RWPE1 (cell line): ENCODE results near the gene CLECL1.

Experiments
- CTCF ChIA-PET: fragments of 350-600 bp; sonication (Branson Sonifier 250); formaldehyde crosslinking; extraction: SDS; loops from one replicate; lab custom pipeline; 2021; lab: Yijun Ruan, JAX
- POLR2A ChIA-PET: fragments of 400-600 bp; formaldehyde crosslinking; extraction: SDS; loops from one replicate; lab custom pipeline; 2020; ENCODE audit warnings: antibody characterized with exemption; ENCODE audit not compliant: low non-redundant PET; lab: Yijun Ruan, JAX
- DNase-seq: peaks from one replicate; pipeline ENCODE4 v3.0.0; 2012; ENCODE audit warnings: low spot score
- H3K27ac ChIP-seq: fragments of 450-650 bp; 2 replicates; pipeline ENCODE4 v1.5.1; 2017
- TF ChIP-seq, protein P1 (sequence below): fragments of 450-650 bp; conservative IDR thresholded peaks from 2 replicates; pipeline ENCODE4 v1.5.1; 2017; ENCODE audit warnings: low read depth, mild to moderate bottlenecking

CLECL1 gene

GRCh38 chr12:9729082-9729481 lies 3.8 kb downstream of the CLECL1 start:
- DNase-seq, result no peak
- TF ChIP-seq, protein P1, sequence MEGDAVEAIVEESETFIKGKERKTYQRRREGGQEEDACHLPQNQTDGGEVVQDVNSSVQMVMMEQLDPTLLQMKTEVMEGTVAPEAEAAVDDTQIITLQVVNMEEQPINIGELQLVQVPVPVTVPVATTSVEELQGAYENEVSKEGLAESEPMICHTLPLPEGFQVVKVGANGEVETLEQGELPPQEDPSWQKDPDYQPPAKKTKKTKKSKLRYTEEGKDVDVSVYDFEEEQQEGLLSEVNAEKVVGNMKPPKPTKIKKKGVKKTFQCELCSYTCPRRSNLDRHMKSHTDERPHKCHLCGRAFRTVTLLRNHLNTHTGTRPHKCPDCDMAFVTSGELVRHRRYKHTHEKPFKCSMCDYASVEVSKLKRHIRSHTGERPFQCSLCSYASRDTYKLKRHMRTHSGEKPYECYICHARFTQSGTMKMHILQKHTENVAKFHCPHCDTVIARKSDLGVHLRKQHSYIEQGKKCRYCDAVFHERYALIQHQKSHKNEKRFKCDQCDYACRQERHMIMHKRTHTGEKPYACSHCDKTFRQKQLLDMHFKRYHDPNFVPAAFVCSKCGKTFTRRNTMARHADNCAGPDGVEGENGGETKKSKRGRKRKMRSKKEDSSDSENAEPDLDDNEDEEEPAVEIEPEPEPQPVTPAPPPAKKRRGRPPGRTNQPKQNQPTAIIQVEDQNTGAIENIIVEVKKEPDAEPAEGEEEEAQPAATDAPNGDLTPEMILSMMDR, result no peak
- ChIA-PET POLR2A (no interaction called here), CTCF (interaction anchor here (1.2 kb wide), 1 partner anchor 14 kb away, joined by 6 read pairs; no protein-coding TSS in a partner anchor)
- no peak overlapping the region for H3K27ac ChIP-seq

DNA sequence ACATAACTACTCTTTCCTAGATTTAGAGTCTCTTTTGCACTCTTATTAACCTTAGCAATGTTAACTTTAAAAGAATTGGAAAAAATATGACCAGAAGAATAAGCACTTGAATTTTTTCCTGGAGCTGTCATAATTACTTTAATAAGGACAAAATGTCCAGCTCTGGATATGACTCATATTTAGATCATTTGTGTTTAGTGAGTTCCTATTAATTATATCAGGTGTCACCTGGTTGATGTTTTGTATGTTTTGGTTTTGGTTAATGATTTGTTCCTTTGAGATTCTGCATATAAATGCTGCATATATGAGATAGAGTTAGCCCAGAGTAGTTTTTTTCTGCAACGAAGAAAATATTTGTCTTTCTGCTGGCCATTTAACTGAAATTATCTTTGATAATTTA lies 5.1 kb downstream of the CLECL1 start:
- CTCF ChIA-PET, result interaction anchor here (1.0 kb wide), 1 partner anchor 19 kb away, joined by 3 read pairs; no protein-coding TSS in a partner anchor
- no peak for DNase-seq
- H3K27ac ChIP-seq, result no peak overlapping the region
- POLR2A ChIA-PET, result no interaction called here
- TF ChIP-seq, protein P1, result no peak

- ChIA-PET CTCF (interaction anchor here (0.8 kb wide), 1 partner anchor 18 kb away, joined by 4 read pairs; no protein-coding TSS in a partner anchor), POLR2A (interaction anchor here (0.5 kb wide), 1 partner anchor 1276 kb away, joined by 3 read pairs; no protein-coding TSS in a partner anchor)
- TF ChIP-seq, protein P1, result no peak
- no peak overlapping the region for H3K27ac ChIP-seq
- DNase-seq, result no peak
These were observed 7.6 kb downstream of the CLECL1 start for GRCh38 chr12:9725213-9725870.

DNA sequence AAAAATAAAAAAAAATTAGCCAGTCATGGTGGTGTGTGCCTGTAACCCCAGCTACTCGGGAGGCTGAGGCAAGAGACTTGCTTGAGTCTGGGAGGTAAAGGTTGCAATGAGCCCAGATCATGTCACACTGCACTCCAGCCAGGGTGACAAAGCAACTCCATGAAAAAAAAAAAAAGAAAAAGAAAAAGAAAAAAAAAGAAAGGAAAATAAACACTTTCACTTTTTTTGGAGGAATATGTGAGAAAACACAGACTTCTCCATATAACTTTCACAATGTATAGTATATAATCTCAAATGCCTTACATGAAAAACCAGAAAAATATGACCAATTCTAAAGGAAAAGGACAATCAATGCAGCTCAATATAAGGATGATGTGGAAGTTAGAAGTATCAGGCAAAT lies 8.9 kb downstream of the CLECL1 start:
- CTCF ChIA-PET, result no interaction called here
- H3K27ac ChIP-seq, result no peak overlapping the region
- TF ChIP-seq, protein P1, result no peak
- POLR2A ChIA-PET, result no interaction called here
- DNase-seq, result no peak

- no peak overlapping the region for H3K27ac ChIP-seq
- TF ChIP-seq, protein P1, result no peak
- DNase-seq, result peak; percentile 66
- ChIA-PET POLR2A (no interaction called here), CTCF (interaction anchor here (1.4 kb wide), 1 partner anchor 13 kb away, joined by 4 read pairs; no protein-coding TSS in a partner anchor)
These were observed 11.4 kb downstream of the CLECL1 start for GRCh38 chr12:9721394-9722092.

DNA sequence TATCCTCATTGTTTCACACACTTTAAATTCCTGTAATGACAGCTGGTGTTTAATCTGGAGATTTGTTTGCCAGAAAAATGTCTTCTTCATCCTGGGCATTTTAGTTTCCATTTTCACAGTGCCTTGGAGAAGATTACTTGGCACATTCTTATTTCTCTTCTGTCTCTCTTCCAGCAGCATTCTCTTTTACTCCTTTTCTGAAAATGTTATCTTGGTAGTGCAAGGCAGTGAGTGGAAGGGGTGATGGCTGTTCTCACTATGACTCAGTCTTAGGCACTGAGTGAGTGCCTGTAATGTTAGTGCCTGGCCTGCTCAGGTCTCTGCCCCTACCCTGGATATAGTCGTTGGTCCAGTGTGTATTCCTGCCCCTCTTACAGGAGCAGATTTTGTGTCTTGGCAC lies 13.1 kb downstream of the CLECL1 start:
- TF ChIP-seq, protein P1, result no peak
- no peak overlapping the region for H3K27ac ChIP-seq
- DNase-seq, result no peak
- ChIA-PET POLR2A (no interaction called here), CTCF (no interaction called here)
